Measurements from ENCODE around the gene TYW5. TPM values are rescaled to one million over a fixed set of nuclear protein-coding genes. Genes with fewer than 3 reads are reported as not detected.

Gene TYW5
- total RNA-seq, 1 donor from 2014 or later: 10.5 TPM

- DNase-seq (ENCODE audit: low read depth) (no peak), FAIRE-seq (no peak)
- TF ChIP-seq, protein P1, sequence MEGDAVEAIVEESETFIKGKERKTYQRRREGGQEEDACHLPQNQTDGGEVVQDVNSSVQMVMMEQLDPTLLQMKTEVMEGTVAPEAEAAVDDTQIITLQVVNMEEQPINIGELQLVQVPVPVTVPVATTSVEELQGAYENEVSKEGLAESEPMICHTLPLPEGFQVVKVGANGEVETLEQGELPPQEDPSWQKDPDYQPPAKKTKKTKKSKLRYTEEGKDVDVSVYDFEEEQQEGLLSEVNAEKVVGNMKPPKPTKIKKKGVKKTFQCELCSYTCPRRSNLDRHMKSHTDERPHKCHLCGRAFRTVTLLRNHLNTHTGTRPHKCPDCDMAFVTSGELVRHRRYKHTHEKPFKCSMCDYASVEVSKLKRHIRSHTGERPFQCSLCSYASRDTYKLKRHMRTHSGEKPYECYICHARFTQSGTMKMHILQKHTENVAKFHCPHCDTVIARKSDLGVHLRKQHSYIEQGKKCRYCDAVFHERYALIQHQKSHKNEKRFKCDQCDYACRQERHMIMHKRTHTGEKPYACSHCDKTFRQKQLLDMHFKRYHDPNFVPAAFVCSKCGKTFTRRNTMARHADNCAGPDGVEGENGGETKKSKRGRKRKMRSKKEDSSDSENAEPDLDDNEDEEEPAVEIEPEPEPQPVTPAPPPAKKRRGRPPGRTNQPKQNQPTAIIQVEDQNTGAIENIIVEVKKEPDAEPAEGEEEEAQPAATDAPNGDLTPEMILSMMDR (IDR thresholded peaks at IDR 0.05; ENCODE audit: insufficient read depth, low read length, severe bottlenecking): no peak
These were observed 59.9 kb downstream of the TYW5 start for GRCh38 chr2:199895406-199895805.

GRCh38 chr2:199883474-199884212, 71.6 kb downstream of the TYW5 start:
- FAIRE-seq: no peak
- H3K4me3 ChIP-seq (ENCODE audit: low read depth, low read length): no peak overlapping the region
- DNase-seq (ENCODE audit: low read depth): no peak
- no peaks in the 10 kb centered on the region for H3K27me3 ChIP-seq (ENCODE audit: control insufficient read depth, insufficient read depth, low read length)
- TF ChIP-seq, protein P1 (IDR thresholded peaks at IDR 0.05; ENCODE audit: insufficient read depth, low read length, severe bottlenecking): no peak
- no peaks in the 10 kb centered on the region for H3K36me3 ChIP-seq (ENCODE audit: control insufficient read depth, insufficient read depth, low read length)

More at GRCh38 chr2:199895406-199895805, 59.9 kb downstream of the TYW5 start:
- Histone ChIP-seq H3K4me3 (ENCODE audit: low read depth, low read length) (no peak overlapping the region), H3K36me3 (ENCODE audit: control insufficient read depth, insufficient read depth, low read length) (no peaks in the 10 kb centered on the region), H3K27me3 (ENCODE audit: control insufficient read depth, insufficient read depth, low read length) (no peaks in the 10 kb centered on the region)

GRCh38 chr2:199882667-199883066, 72.6 kb downstream of the TYW5 start:
- H3K27me3 ChIP-seq (ENCODE audit: control insufficient read depth, insufficient read depth, low read length): no peaks in the 10 kb centered on the region
- no peak for FAIRE-seq
- H3K4me3 ChIP-seq (ENCODE audit: low read depth, low read length): no peak overlapping the region
- no peaks in the 10 kb centered on the region for H3K36me3 ChIP-seq (ENCODE audit: control insufficient read depth, insufficient read depth, low read length)
- no peak for DNase-seq (ENCODE audit: low read depth)
- TF ChIP-seq, protein P1 (IDR thresholded peaks at IDR 0.05; ENCODE audit: insufficient read depth, low read length, severe bottlenecking): no peak

Other genes with a start within 250 kb of the TYW5 start
- gene FTCDNL1, start 104.3 kb downstream of the TYW5 start, total RNA-seq: 0.53 and 1.0 TPM in 2 replicates
- 10.2 and 10.3 TPM in 2 replicates for gene C2orf69, start 44.2 kb downstream of the TYW5 start, total RNA-seq
- gene MAIP1, start 91 bp upstream of the TYW5 start, total RNA-seq: 12.9 and 15.2 TPM in 2 replicates

Measured in bronchial epithelial cell (primary cell).